GM19240 (cell line): ENCODE measurements around the gene COQ8A.
"Not testable (repeated sequence)": the region's sequence is repeated elsewhere in the genome, so short reads cannot be mapped to it uniquely, and the experiment has no call there.

Experiments used
- DNase-seq: peaks from one replicate; pipeline ENCODE4 v3.0.0; 2011; ENCODE audit warnings: low spot score; ENCODE audit not compliant: insufficient read length

Gene COQ8A

GRCh38 chr1:226983247-226983991, 43.3 kb downstream of the COQ8A start:
- DNase-seq: no peak

- DNase-seq: no peak
Observed at GRCh38 chr1:226983992-226984364, 43.9 kb downstream of the COQ8A start.

- no peak for DNase-seq
Observed at GRCh38 chr1:226984521-226985238, 44.6 kb downstream of the COQ8A start.

GRCh38 chr1:226985239-226985838, 45.2 kb downstream of the COQ8A start:
- DNase-seq: no peak

- DNase-seq: no peak
Observed at GRCh38 chr1:226985839-226986463, 45.9 kb downstream of the COQ8A start.

GRCh38 chr1:226986496-226987178, 46.5 kb downstream of the COQ8A start:
- no peak for DNase-seq

- DNase-seq: no peak
Observed at GRCh38 chr1:226987179-226987536, 47.1 kb downstream of the COQ8A start.

GRCh38 chr1:226987623-226988333, 47.7 kb downstream of the COQ8A start:
- no peak for DNase-seq

- no peak for DNase-seq
Observed at GRCh38 chr1:226988334-226988666, 48.2 kb downstream of the COQ8A start.

- DNase-seq: no peak
Observed at GRCh38 chr1:226989085-226989920, 49.2 kb downstream of the COQ8A start.

- no peak for DNase-seq
Observed at GRCh38 chr1:226990133-226990716, 50.1 kb downstream of the COQ8A start.

GRCh38 chr1:226991920-226992319, 51.8 kb downstream of the COQ8A start:
- no peak for DNase-seq

- no peak for DNase-seq
Observed at GRCh38 chr1:226993814-226994585, 53.9 kb downstream of the COQ8A start.

GRCh38 chr1:226994586-226995364, 54.7 kb downstream of the COQ8A start:
- no peak for DNase-seq

GRCh38 chr1:226995365-226996332, 55.6 kb downstream of the COQ8A start:
- DNase-seq: no peak

- DNase-seq: not testable (repeated sequence)
Observed at GRCh38 chr1:226999579-226999978, 59.5 kb downstream of the COQ8A start.

- DNase-seq: no peak
Observed at GRCh38 chr1:227002531-227003049, 62.5 kb downstream of the COQ8A start.
